Activated gamma-delta T cell (primary cell): ENCODE data around the gene GAA.

Experiments used
- DNase-seq: peaks from one replicate; lab custom pipeline; 2025; lab: John Stamatoyannopoulos, UW

GAA gene

GRCh38 chr17:80117491-80118401 is 16.4 kb downstream of the GAA start:
- DNase-seq: no peak

GRCh38 chr17:80118601-80119270 is 17.4 kb downstream of the GAA start:
- DNase-seq: no peak

GRCh38 chr17:80119271-80119791 is 17.9 kb downstream of the GAA start:
- no peak for DNase-seq

- DNase-seq: no peak
Observed at GRCh38 chr17:80119839-80120238, 18.5 kb downstream of the GAA start.

- DNase-seq: no peak
Observed at GRCh38 chr17:80122026-80122575, 20.7 kb downstream of the GAA start.

- no peak for DNase-seq
Observed at GRCh38 chr17:80122926-80123505, 21.6 kb downstream of the GAA start.

GRCh38 chr17:80123791-80124190 is 22.4 kb downstream of the GAA start:
- no peak for DNase-seq

GRCh38 chr17:80124351-80124981 is 23.1 kb downstream of the GAA start:
- DNase-seq: no peak

- no peak for DNase-seq
Observed at GRCh38 chr17:80125656-80126448, 24.5 kb downstream of the GAA start.

GRCh38 chr17:80126449-80126715 is 25.0 kb downstream of the GAA start:
- no peak for DNase-seq

GRCh38 chr17:80129006-80129565 is 27.7 kb downstream of the GAA start:
- DNase-seq: no peak

GRCh38 chr17:80130992-80131391 is 29.6 kb downstream of the GAA start:
- no peak for DNase-seq

- DNase-seq: no peak
Observed at GRCh38 chr17:80132906-80133625, 31.7 kb downstream of the GAA start.

GRCh38 chr17:80133626-80133970 is 32.2 kb downstream of the GAA start:
- no peak for DNase-seq

- DNase-seq: no peak
Observed at GRCh38 chr17:80137131-80137530, 35.8 kb downstream of the GAA start.

GRCh38 chr17:80138856-80139426 is 37.6 kb downstream of the GAA start:
- DNase-seq: no peak

GRCh38 chr17:80141463-80142165 is 40.2 kb downstream of the GAA start:
- no peak for DNase-seq

- no peak for DNase-seq
Observed at GRCh38 chr17:80142929-80143328, 41.5 kb downstream of the GAA start.
